Loucy (cell line): ENCODE measurements around the gene NSUN5.
"Not testable (repeated sequence)": the region's sequence is repeated elsewhere in the genome, so short reads cannot be mapped to it uniquely, and the experiment has no call there.

Experiments
- EZH2phosphoT487 ChIP-seq: fragments of 200-600 bp; IDR thresholded peaks from 2 replicates; pipeline ENCODE4 v1.6.1; 2018; ENCODE audit warnings: antibody characterized with exemption, mild to moderate bottlenecking, moderate library complexity, borderline replicate concordance
- TF ChIP-seq, protein P1 (sequence below): fragments of 200-600 bp; sonication (generic); conservative IDR thresholded peaks from 2 replicates; pipeline ENCODE4 v1.5.1; 2014; ENCODE audit warnings: mild to moderate bottlenecking, antibody characterized with exemption, low read length

DNA sequence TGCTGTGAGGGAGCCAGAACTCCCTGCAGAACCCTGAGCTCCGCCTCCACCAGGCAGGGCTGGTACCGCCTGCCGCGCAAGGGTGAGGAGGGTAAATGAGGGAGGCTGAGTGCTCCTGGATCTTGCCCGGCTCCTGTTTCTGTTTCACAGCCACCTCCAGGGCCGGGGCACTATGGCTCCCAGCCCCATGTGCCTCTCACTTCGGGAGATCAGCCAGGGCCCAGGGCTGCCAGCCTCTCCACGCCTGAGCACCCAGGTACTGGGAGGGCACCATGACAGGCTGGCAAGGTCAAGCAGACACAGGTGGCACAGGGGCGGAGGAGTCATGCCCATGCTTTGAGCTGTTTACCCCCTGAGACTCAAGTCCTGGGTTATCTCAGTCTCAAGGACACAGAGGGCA, 10.9 kb upstream of the NSUN5 start:
- TF ChIP-seq, protein P1, sequence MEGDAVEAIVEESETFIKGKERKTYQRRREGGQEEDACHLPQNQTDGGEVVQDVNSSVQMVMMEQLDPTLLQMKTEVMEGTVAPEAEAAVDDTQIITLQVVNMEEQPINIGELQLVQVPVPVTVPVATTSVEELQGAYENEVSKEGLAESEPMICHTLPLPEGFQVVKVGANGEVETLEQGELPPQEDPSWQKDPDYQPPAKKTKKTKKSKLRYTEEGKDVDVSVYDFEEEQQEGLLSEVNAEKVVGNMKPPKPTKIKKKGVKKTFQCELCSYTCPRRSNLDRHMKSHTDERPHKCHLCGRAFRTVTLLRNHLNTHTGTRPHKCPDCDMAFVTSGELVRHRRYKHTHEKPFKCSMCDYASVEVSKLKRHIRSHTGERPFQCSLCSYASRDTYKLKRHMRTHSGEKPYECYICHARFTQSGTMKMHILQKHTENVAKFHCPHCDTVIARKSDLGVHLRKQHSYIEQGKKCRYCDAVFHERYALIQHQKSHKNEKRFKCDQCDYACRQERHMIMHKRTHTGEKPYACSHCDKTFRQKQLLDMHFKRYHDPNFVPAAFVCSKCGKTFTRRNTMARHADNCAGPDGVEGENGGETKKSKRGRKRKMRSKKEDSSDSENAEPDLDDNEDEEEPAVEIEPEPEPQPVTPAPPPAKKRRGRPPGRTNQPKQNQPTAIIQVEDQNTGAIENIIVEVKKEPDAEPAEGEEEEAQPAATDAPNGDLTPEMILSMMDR: not testable (repeated sequence)
- not testable (repeated sequence) for TF ChIP-seq EZH2phosphoT487
